ENCODE measurements around the gene AMDHD2. TPM values are rescaled to one million over a fixed set of nuclear protein-coding genes. Genes with fewer than 3 reads are reported as not detected.

The AMDHD2 gene
- total RNA-seq, 4 donors from 2014 or later = 26.7 to 35.9 (median 30.7) TPM

- DNase-seq (ENCODE audit: low spot score) (no peak), ATAC-seq (ENCODE audit: low FRiP score) (no peak)
These were observed 12.5 kb upstream of the AMDHD2 start for GRCh38 chr16:2507665-2508064.

GRCh38 chr16:2508722-2509400, 11.3 kb upstream of the AMDHD2 start:
- no peak for TF ChIP-seq CTCF (IDR thresholded peaks at IDR 0.05)
- no peak for DNase-seq (ENCODE audit: low spot score)
- no peak for ATAC-seq (ENCODE audit: low FRiP score)

More at GRCh38 chr16:2507665-2508064, 12.5 kb upstream of the AMDHD2 start:
- TF ChIP-seq CTCF (IDR thresholded peaks at IDR 0.05) = no peak

- DNase-seq (ENCODE audit: low spot score) (peak; percentile 92), ATAC-seq (ENCODE audit: low FRiP score) (peak; percentile 44)
- TF ChIP-seq CTCF (IDR thresholded peaks at IDR 0.05) = no peak
These were observed 8.9 kb upstream of the AMDHD2 start for GRCh38 chr16:2511128-2511800.

GRCh38 chr16:2511996-2512734, 8.0 kb upstream of the AMDHD2 start:
- no peak for ATAC-seq (ENCODE audit: low FRiP score)
- no peak for TF ChIP-seq CTCF (IDR thresholded peaks at IDR 0.05)
- no peak for DNase-seq (ENCODE audit: low spot score)

GRCh38 chr16:2512735-2513404, 7.3 kb upstream of the AMDHD2 start:
- ATAC-seq (ENCODE audit: low FRiP score) = no peak
- TF ChIP-seq CTCF (IDR thresholded peaks at IDR 0.05) = no peak

GRCh38 chr16:2513405-2514332, 6.5 kb upstream of the AMDHD2 start, which contains the start of gene ATP6V0C:
TSS of gene ATP6V0C (plus strand) at chr16:2513952. CDS start at chr16:2514104, 152 bp downstream.
- no peak for TF ChIP-seq CTCF (IDR thresholded peaks at IDR 0.05)
- peak; percentile 82 for ATAC-seq (ENCODE audit: low FRiP score)
- DNase-seq (ENCODE audit: low spot score) = peak; percentile 81

More at GRCh38 chr16:2512735-2513404, 7.3 kb upstream of the AMDHD2 start:
- no peak for DNase-seq (ENCODE audit: low spot score)
